ENCODE data around the gene PARVA.

Gene PARVA

DNA sequence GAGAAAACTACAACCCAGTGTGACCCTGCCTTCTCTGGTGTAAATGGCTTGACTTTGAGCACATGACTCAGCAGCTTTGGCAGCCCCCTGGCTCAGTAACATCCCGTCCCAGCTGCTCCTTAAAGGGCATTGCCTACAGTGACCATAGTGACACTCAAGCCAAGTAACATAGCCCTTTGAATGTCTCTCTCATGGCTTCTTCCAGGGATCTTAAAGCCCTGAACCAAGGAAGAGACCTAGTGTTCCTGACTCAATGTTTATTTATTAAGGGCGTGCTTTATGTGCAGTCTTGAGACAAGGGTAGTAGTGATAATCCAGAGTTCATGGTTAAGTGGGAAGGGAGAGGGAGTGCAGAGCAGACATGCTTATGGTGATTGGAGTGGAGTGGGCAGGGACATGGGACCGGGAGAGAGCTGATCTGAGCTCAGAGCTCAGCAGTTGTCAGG is 125.7 kb downstream of the PARVA start:
- no peak for TF ChIP-seq MYC (IDR thresholded peaks at IDR 0.05; ENCODE audit: low read depth, low read length)
- TF ChIP-seq, protein P1, sequence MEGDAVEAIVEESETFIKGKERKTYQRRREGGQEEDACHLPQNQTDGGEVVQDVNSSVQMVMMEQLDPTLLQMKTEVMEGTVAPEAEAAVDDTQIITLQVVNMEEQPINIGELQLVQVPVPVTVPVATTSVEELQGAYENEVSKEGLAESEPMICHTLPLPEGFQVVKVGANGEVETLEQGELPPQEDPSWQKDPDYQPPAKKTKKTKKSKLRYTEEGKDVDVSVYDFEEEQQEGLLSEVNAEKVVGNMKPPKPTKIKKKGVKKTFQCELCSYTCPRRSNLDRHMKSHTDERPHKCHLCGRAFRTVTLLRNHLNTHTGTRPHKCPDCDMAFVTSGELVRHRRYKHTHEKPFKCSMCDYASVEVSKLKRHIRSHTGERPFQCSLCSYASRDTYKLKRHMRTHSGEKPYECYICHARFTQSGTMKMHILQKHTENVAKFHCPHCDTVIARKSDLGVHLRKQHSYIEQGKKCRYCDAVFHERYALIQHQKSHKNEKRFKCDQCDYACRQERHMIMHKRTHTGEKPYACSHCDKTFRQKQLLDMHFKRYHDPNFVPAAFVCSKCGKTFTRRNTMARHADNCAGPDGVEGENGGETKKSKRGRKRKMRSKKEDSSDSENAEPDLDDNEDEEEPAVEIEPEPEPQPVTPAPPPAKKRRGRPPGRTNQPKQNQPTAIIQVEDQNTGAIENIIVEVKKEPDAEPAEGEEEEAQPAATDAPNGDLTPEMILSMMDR (IDR thresholded peaks at IDR 0.05; ENCODE audit: low read depth, low read length) = no peak
- no peak for TF ChIP-seq POLR2A (IDR thresholded peaks at IDR 0.05; ENCODE audit: extremely low read depth, insufficient read length)
- TF ChIP-seq, protein P2, sequence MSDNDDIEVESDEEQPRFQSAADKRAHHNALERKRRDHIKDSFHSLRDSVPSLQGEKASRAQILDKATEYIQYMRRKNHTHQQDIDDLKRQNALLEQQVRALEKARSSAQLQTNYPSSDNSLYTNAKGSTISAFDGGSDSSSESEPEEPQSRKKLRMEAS (IDR thresholded peaks at IDR 0.05; ENCODE audit: low read depth, low read length) = no peak
- H3K4me3 ChIP-seq (ENCODE audit: low read depth, low read length) = no peak overlapping the region
- no peak for DNase-seq (ENCODE audit: low read depth)

DNA sequence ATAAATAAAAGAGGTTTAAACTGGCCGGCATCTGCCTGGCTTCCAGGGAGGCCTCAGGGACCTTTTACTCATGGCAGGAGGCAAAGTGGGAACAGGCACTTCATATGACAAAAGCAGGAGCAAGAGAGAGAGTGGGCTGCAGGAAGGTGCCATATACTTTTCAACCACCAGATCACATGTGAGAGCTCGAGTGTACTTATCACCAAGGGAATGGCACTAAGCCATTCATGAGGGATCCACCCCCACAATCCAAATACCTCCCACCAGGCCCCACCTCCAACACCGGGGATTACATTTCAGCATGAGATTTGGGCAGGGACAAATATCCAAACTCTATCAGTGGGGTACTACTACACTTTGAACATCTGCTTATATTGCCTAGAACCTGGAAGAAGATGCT is 126.5 kb downstream of the PARVA start:
- DNase-seq (ENCODE audit: low read depth) = no peak
- no peak overlapping the region for H3K4me3 ChIP-seq (ENCODE audit: low read depth, low read length)
- TF ChIP-seq, protein P2 (IDR thresholded peaks at IDR 0.05; ENCODE audit: low read depth, low read length) = no peak
- TF ChIP-seq POLR2A (IDR thresholded peaks at IDR 0.05; ENCODE audit: extremely low read depth, insufficient read length) (no peak), MYC (IDR thresholded peaks at IDR 0.05; ENCODE audit: low read depth, low read length) (no peak)
- TF ChIP-seq, protein P1 (IDR thresholded peaks at IDR 0.05; ENCODE audit: low read depth, low read length) = no peak

DNA sequence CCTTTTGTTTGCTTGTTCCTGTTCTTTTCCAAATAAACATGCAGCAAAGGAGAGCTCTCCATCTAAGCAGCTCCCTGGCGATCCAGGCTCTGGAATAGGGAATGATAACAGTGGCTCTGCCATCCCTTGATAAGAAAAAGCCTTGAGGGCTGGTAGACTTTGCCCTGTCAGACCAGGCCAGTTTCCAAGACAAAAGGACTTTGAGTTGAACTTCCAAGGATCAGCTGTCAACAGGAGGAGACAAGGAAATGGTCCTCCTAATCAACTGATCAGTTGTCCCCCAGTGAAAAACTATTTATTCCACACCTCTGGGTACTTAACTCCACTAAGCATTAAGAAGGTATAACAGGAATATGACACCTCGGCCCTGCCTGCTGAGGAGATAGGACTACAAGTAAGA is 127.8 kb downstream of the PARVA start:
- no peak for TF ChIP-seq POLR2A (IDR thresholded peaks at IDR 0.05; ENCODE audit: extremely low read depth, insufficient read length)
- no peak for TF ChIP-seq MYC (IDR thresholded peaks at IDR 0.05; ENCODE audit: low read depth, low read length)
- TF ChIP-seq, protein P1 (IDR thresholded peaks at IDR 0.05; ENCODE audit: low read depth, low read length) = no peak
- TF ChIP-seq, protein P2 (IDR thresholded peaks at IDR 0.05; ENCODE audit: low read depth, low read length) = no peak
- no peak overlapping the region for H3K4me3 ChIP-seq (ENCODE audit: low read depth, low read length)
- no peak for DNase-seq (ENCODE audit: low read depth)

DNA sequence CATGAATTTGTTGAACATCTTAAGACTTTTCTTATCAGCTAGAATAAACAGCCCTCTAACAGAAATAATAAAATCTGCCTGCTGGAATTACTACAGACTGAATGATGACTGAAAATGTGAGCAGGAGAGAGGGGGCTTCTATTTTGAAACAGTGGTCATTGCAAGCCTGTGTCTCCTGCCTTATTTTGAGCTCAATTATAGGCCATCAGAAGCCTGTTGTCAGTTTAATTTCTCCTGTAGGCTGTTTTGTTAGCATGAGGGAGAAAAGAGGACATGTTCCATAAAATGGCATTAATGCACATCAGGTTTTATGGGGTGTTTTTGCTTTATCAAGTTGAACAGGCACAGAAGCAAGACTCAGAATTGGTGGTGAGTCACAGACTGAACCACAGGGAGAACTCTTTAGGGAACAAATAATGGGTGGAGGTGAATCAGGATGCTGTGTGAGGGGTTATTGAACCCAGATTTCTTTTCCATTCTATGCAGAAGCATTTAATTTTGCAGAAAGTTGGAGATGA is 129.1 kb downstream of the PARVA start:
- TF ChIP-seq POLR2A (IDR thresholded peaks at IDR 0.05; ENCODE audit: extremely low read depth, insufficient read length) = no peak
- no peak for TF ChIP-seq MYC (IDR thresholded peaks at IDR 0.05; ENCODE audit: low read depth, low read length)
- TF ChIP-seq, protein P1 (IDR thresholded peaks at IDR 0.05; ENCODE audit: low read depth, low read length) = no peak
- TF ChIP-seq, protein P2 (IDR thresholded peaks at IDR 0.05; ENCODE audit: low read depth, low read length) = no peak
- no peak for DNase-seq (ENCODE audit: low read depth)
- no peak overlapping the region for H3K4me3 ChIP-seq (ENCODE audit: low read depth, low read length)

DNA sequence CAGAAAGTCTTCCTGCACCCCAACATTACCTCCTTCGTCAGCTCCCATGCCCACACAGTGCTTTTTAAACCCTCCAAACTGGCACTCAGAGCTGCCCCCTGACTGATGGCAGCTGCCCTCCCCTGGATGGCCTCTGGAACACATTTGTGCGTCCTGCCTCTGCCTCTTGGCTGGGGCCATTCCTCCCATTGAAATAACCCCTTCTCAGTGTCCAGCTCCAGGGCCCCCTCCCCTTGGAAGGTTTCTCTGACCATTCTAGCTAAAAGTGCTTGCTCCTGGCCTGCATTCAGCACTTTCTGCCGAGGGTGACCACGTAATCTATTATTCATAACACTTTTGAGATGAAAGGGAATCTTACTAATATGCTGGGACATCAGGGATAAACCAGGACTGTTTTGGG is 130.0 kb downstream of the PARVA start:
- no peak for DNase-seq (ENCODE audit: low read depth)
- TF ChIP-seq, protein P1 (IDR thresholded peaks at IDR 0.05; ENCODE audit: low read depth, low read length) = no peak
- TF ChIP-seq MYC (IDR thresholded peaks at IDR 0.05; ENCODE audit: low read depth, low read length) (no peak), POLR2A (IDR thresholded peaks at IDR 0.05; ENCODE audit: extremely low read depth, insufficient read length) (no peak)
- TF ChIP-seq, protein P2 (IDR thresholded peaks at IDR 0.05; ENCODE audit: low read depth, low read length) = no peak
- H3K4me3 ChIP-seq (ENCODE audit: low read depth, low read length) = no peak overlapping the region
